Endothelial cell of umbilical vein (primary cell): ENCODE data around the gene GLB1L2. TPM values are rescaled to one million over a fixed set of nuclear protein-coding genes. Genes with fewer than 3 reads are reported as not detected.

ENCODE experiments used
- BruUV-seq: library from RNA; stranded (reverse); fragments of 400-500 nt; replicated peaks from 2 replicates; lab custom pipeline; 2021; lab: Mats Ljungman, UMichigan
- CTCF ChIA-PET: fragments of 300-600, 350-600 bp; sonication (Branson Sonifier 250); formaldehyde crosslinking; loops from one replicate; lab custom pipeline; 2021; ENCODE audit warnings: antibody characterized with exemption, inconsistent platforms; lab: Charles Lee
- POLR2A ChIA-PET: fragments of 300-600, 350-600 bp; sonication (Branson Sonifier 250); formaldehyde crosslinking; loops from one replicate; lab custom pipeline; 2021; ENCODE audit warnings: antibody characterized with exemption, inconsistent platforms; lab: Charles Lee
- DNase-seq: peaks from one replicate; pipeline ENCODE4 v3.0.0-alpha.2; 2011; ENCODE audit warnings: low read depth, low spot score
- FAIRE-seq: peaks from 2 replicates; lab custom pipeline; 2011; peaks lifted over from hg19 to GRCh38; lab: Jason Lieb, UNC
- H2AFZ ChIP-seq: 2 replicates; pipeline ENCODE4 v1.6.0; 2012; ENCODE audit warnings: low read depth, low read length, control low read depth, inconsistent platforms
- H3K27ac ChIP-seq: 2 replicates; pipeline ENCODE4 v1.5.1; 2011; ENCODE audit warnings: low read depth, mild to moderate bottlenecking, control low read depth, low read length, moderate library complexity; ENCODE audit not compliant: insufficient read depth
- H3K27me3 ChIP-seq, 2 experiments: 2 replicates each; pipeline versions ENCODE4 v1.6.0 to v1.6.1; 2011; ENCODE audit warnings: low read length in 2 of 2, mixed read lengths in 1 of 2; ENCODE audit not compliant: control insufficient read depth in 2 of 2, insufficient read depth in 2 of 2
- H3K36me3 ChIP-seq, 2 experiments: 2 replicates in 1 of 2; 3 replicates in 1 of 2; pipeline ENCODE4 v1.5.1; 2011; ENCODE audit warnings: low read length in 2 of 2, mild to moderate bottlenecking in 1 of 2, moderate library complexity in 1 of 2; ENCODE audit not compliant: control insufficient read depth in 2 of 2, insufficient read depth in 2 of 2; ENCODE audit errors: extremely low read depth in 1 of 2
- H3K4me1 ChIP-seq: 3 replicates; pipeline ENCODE4 v1.5.1; 2011; ENCODE audit warnings: mild to moderate bottlenecking, low read length; ENCODE audit not compliant: control insufficient read depth, insufficient read depth; ENCODE audit errors: extremely low read depth
- H3K4me2 ChIP-seq: 2 replicates; pipeline ENCODE4 v1.6.1; 2011; ENCODE audit warnings: low read length, control low read depth, mixed read lengths; ENCODE audit not compliant: insufficient read depth
- H3K4me3 ChIP-seq, 3 experiments: fragments of 200-600 bp in 1 of 3; sonication (generic), shearing (Covaris generic) in 1 of 3; replicated peaks in 1 of 3; 2 replicates each; pipeline ENCODE4 v1.5.1; 2011 to 2016; ENCODE audit warnings: control low read depth in 3 of 3, low read length in 3 of 3, mild to moderate bottlenecking in 2 of 3, inconsistent platforms in 1 of 3, low read depth in 1 of 3, moderate library complexity in 1 of 3; ENCODE audit not compliant: insufficient read depth in 1 of 3
- H3K79me2 ChIP-seq: 2 replicates; pipeline ENCODE4 v1.6.0; 2012; ENCODE audit warnings: low read length, inconsistent platforms; ENCODE audit not compliant: control insufficient read depth, insufficient read depth
- H3K9ac ChIP-seq: replicated peaks from 2 replicates; pipeline ENCODE3; 2011; ENCODE audit warnings: low read length, control low read depth; ENCODE audit not compliant: insufficient read depth; ENCODE audit errors: extremely low read depth
- H3K9me1 ChIP-seq: replicated peaks from 3 replicates; pipeline ENCODE4 v1.6.0; 2011; ENCODE audit warnings: mild to moderate bottlenecking, low read length; ENCODE audit not compliant: control insufficient read depth, insufficient read depth; ENCODE audit errors: extremely low read depth
- H3K9me3 ChIP-seq: replicated peaks from 2 replicates; pipeline ENCODE4 v1.5.1; 2012; ENCODE audit warnings: low read length, inconsistent platforms; ENCODE audit not compliant: control insufficient read depth, insufficient read depth
- H4K20me1 ChIP-seq: replicated peaks from 2 replicates; pipeline ENCODE3; 2011; ENCODE audit warnings: mild to moderate bottlenecking, low read length; ENCODE audit not compliant: control insufficient read depth, insufficient read depth; ENCODE audit errors: extremely low read depth
- EZH2 ChIP-seq: IDR thresholded peaks from 2 replicates; pipeline ENCODE4 v1.6.1; 2012; ENCODE audit warnings: borderline replicate concordance, low read depth, mild to moderate bottlenecking, moderate library complexity, low read length, inconsistent platforms; ENCODE audit not compliant: severe bottlenecking
- FOS ChIP-seq: IDR thresholded peaks from 2 replicates; pipeline ENCODE4 v1.6.1; 2011; ENCODE audit warnings: mild to moderate bottlenecking, low read length, moderate library complexity, borderline replicate concordance; ENCODE audit not compliant: insufficient read depth
- GATA2 ChIP-seq: IDR thresholded peaks from 2 replicates; pipeline ENCODE4 v1.7.0; 2011; ENCODE audit warnings: low read depth, mild to moderate bottlenecking, moderate library complexity, mixed read lengths, low read length; ENCODE audit not compliant: insufficient read length, insufficient read depth
- JUN ChIP-seq: IDR thresholded peaks from 2 replicates; pipeline ENCODE4 v1.6.1; 2011; ENCODE audit warnings: borderline replicate concordance, low read depth; ENCODE audit not compliant: insufficient read length, insufficient read depth
- POLR2A ChIP-seq: IDR thresholded peaks from 2 replicates; pipeline ENCODE4 v1.6.1; 2012; ENCODE audit warnings: low read depth, mild to moderate bottlenecking, control low read depth, low read length
- POLR2AphosphoS5 ChIP-seq: IDR thresholded peaks from 2 replicates; pipeline ENCODE4 v1.6.1; 2012; ENCODE audit warnings: low read depth, mild to moderate bottlenecking, control low read depth, low read length, moderate library complexity; ENCODE audit not compliant: insufficient read depth
- dilution Hi-C: fragments of 300-500 bp; cut with MboI; formaldehyde crosslinking; loops from one replicate; pipeline ENCODE4 v1.15.0; 2019; ENCODE audit warnings: low sequenced_read_pairs; ENCODE audit not compliant: extremely low pct_ligation_motif_present
- intact Hi-C: fragments of 100-400 bp; cut with micrococcal nuclease; formaldehyde crosslinking; loops from one replicate; pipeline ENCODE4 v1.10.0; 2022
- polyA plus RNA-seq, 4 experiments: library from polyadenylated mRNA; depleted of rRNA in 3 of 4; stranded (reverse) in 3 of 4; unstranded in 1 of 4; fragments of >200 nt; gene quantifications; 2 replicates each; pipeline versions ENCODE4 v1.2.1 to v1.2.3, GENCODE V29; 2011 to 2012; ENCODE audit warnings: missing spikeins in 1 of 4
- total RNA-seq: library from RNA; stranded (reverse); gene quantifications from 2 replicates; pipeline ENCODE4 v1.2.3, GENCODE V29; 2021
- TF ChIP-seq, protein P1 (sequence below): IDR thresholded peaks from 2 replicates; pipeline ENCODE4 v1.6.1; 2011; ENCODE audit not compliant: insufficient read depth, insufficient read length
- TF ChIP-seq, protein P2 (sequence below), 2 donors: IDR thresholded peaks; 1 replicate in 1 of 2; 2 replicates in 1 of 2; pipeline ENCODE4 v1.5.1; 2011; ENCODE audit warnings: low read length in 2 of 2, mild to moderate bottlenecking in 2 of 2, moderate library complexity in 2 of 2, control low read depth in 1 of 2, inconsistent platforms in 1 of 2, low read depth in 1 of 2; ENCODE audit not compliant: insufficient read depth in 1 of 2; ENCODE audit errors: extremely low read depth in 1 of 2

GLB1L2 gene
- total and polyA plus RNA-seq, 2 donors (not counting 3 experiments of a cell fraction or from before 2014, with no cell fraction given), result 0.55 to 0.59 TPM

DNA sequence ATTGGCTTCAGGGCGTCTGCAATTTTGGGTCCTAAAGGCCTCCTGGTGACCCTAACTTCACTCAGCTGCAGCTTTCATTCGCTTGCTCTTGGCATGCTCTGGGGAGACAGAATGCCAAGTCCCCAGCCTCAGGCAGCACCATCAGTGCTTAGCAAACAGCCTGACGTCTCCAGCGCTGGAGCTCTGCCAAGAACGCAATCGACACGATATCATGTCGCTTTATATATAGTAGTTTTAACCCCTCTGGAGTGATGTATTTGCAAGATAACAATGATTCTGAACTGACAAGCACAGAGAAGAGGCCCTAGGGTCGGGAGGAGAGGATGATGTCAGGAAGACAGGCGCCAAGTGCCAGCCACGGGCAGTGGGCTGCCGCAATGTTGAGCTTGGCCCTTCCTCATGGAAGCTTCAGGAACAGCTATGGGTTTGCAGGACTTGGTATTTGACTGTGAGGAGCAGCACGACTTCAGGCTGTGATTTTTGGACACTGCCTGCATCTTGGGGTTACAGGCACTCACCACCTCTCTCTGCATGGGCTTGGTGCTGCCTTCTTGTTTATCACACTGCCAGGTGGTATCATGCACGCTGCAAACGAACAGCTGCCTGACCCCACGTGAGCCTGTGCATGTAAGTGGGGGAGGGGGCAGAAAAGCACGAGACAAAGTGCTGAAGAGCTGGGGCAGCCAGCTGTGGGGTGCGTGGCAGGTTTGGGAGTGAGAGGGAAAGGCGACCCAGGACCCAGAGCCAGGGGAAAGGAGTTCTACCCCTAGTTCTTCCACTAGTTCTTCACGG is 54.2 kb downstream of the GLB1L2 start:
- no peak overlapping the region for H2AFZ ChIP-seq
- no peaks in the 10 kb centered on the region for H4K20me1 ChIP-seq
- no peak overlapping the region for H3K27ac ChIP-seq
- ChIA-PET POLR2A (no interaction called here), CTCF (no interaction called here)
- no peaks in the 10 kb centered on the region for H3K4me1 ChIP-seq
- no TSS peak for BruUV-seq
- no peaks in the 10 kb centered on the region for H3K9me3 ChIP-seq
- intact Hi-C loops (no loop called here), dilution Hi-C loops (no loop called here)
- DNase-seq, result no peak
- no peak for TF ChIP-seq FOS
- TF ChIP-seq JUN, result no peak
- no peak for TF ChIP-seq POLR2AphosphoS5
- TF ChIP-seq, protein P1, sequence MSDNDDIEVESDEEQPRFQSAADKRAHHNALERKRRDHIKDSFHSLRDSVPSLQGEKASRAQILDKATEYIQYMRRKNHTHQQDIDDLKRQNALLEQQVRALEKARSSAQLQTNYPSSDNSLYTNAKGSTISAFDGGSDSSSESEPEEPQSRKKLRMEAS, result no peak
- TF ChIP-seq EZH2, result no peak
- TF ChIP-seq POLR2A, result no peak
- TF ChIP-seq, protein P2, sequence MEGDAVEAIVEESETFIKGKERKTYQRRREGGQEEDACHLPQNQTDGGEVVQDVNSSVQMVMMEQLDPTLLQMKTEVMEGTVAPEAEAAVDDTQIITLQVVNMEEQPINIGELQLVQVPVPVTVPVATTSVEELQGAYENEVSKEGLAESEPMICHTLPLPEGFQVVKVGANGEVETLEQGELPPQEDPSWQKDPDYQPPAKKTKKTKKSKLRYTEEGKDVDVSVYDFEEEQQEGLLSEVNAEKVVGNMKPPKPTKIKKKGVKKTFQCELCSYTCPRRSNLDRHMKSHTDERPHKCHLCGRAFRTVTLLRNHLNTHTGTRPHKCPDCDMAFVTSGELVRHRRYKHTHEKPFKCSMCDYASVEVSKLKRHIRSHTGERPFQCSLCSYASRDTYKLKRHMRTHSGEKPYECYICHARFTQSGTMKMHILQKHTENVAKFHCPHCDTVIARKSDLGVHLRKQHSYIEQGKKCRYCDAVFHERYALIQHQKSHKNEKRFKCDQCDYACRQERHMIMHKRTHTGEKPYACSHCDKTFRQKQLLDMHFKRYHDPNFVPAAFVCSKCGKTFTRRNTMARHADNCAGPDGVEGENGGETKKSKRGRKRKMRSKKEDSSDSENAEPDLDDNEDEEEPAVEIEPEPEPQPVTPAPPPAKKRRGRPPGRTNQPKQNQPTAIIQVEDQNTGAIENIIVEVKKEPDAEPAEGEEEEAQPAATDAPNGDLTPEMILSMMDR (IDR thresholded peaks at IDR 0.05; ENCODE audit: extremely low read depth in 1 of 2, insufficient read depth in 1 of 2, low read depth in 1 of 2, low read length in 2 of 2), result no peak
- no peak for TF ChIP-seq GATA2
- H3K27me3 ChIP-seq, result no peaks in the 10 kb centered on the region
- no peak overlapping the region for H3K4me2 ChIP-seq
- no peaks in the 10 kb centered on the region for H3K36me3 ChIP-seq
- H3K4me3 ChIP-seq, result no peak overlapping the region
- H3K9ac ChIP-seq, result no peak overlapping the region
- H3K79me2 ChIP-seq, result no peaks in the 10 kb centered on the region
- no peaks in the 10 kb centered on the region for H3K9me1 ChIP-seq
- FAIRE-seq, result no peak
